H1 (cell line): Measurements from ENCODE around the gene TSPAN32. TPM values are rescaled to one million over a fixed set of nuclear protein-coding genes. Genes with fewer than 3 reads are reported as not detected.

Source experiments
- CHD7 ChIP-seq: fragments of 300-600 bp; sonication (generic); IDR thresholded peaks from 2 replicates; pipeline ENCODE4 v1.7.1; 2012; ENCODE audit warnings: low read length, moderate library complexity, mild to moderate bottlenecking, inconsistent platforms; ENCODE audit not compliant: insufficient replicate concordance
- CTBP2 ChIP-seq: IDR thresholded peaks from 2 replicates; pipeline ENCODE4 v1.7.0; 2011; ENCODE audit warnings: borderline replicate concordance, mild to moderate bottlenecking, moderate library complexity, mixed read lengths, low read length; ENCODE audit not compliant: insufficient read depth, insufficient read length
- HDAC6 ChIP-seq: IDR thresholded peaks from one replicate; pipeline ENCODE4 v1.7.1; 2012; ENCODE audit warnings: low read depth, mild to moderate bottlenecking, inconsistent platforms, low read length, moderate library complexity
- polyA plus RNA-seq, 7 experiments: library from polyadenylated mRNA; depleted of rRNA in 3 of 7; stranded (reverse) in 5 of 7; unstranded in 2 of 7; fragments of >200 nt in 5 of 7; fragments of 200-250 nt in 2 of 7; gene quantifications; 1 replicate in 5 of 7; 2 replicates in 1 of 7; 4 replicates in 1 of 7; pipeline versions ENCODE4 v1.2.1 to v1.2.3, GENCODE V29; 2011 to 2013; ENCODE audit warnings: missing spikeins in 2 of 7, mixed read lengths in 2 of 7
- total RNA-seq: library from RNA; stranded (reverse); fragmentation: NEBNext Ultra II Directional; extraction: Animal tissue kit (Norgen Biotek cat#: 25700); gene quantifications from 2 replicates; pipeline ENCODE4 v1.2.1, GENCODE V29; 2021

TSPAN32 gene
- total and polyA plus RNA-seq, 2 of the 8 experiments (the other 6 are each of a cell fraction or from before 2014, with no cell fraction given): not detected

- no peak for TF ChIP-seq CHD7
- TF ChIP-seq HDAC6: no peak
- TF ChIP-seq CTBP2: no peak
Observed at GRCh38 chr11:2325123-2325522, 23.3 kb downstream of the TSPAN32 start (continued).
